B cell (primary cell): ENCODE data around the gene LRRC4C.

Experiments used
- CTCF ChIP-seq: fragments of 200-600 bp; IDR thresholded peaks from one replicate; pipeline ENCODE4 v1.8.0; 2022; ENCODE audit warnings: antibody characterized with exemption, mild to moderate bottlenecking
- EZH2 ChIP-seq: IDR thresholded peaks from 2 replicates; pipeline ENCODE4 v1.6.1; 2012; ENCODE audit warnings: borderline replicate concordance, low read depth, mild to moderate bottlenecking, moderate library complexity, low read length; ENCODE audit not compliant: insufficient read depth, poor library complexity, severe bottlenecking

- TF ChIP-seq EZH2 (no peak), CTCF (no peak)
Observed at GRCh38 chr11:40139066-40139465, 1320.4 kb downstream of the LRRC4C start.
